Ureter (tissue), 1 donor: Measurements from ENCODE around the gene MRPS18A. TPM values are rescaled to one million over a fixed set of nuclear protein-coding genes. Genes with fewer than 3 reads are reported as not detected.

ENCODE experiments used
- DNase-seq: peaks from one replicate; pipeline ENCODE4 v3.0.0-alpha.2; 2020; ENCODE audit warnings: low spot score
- total RNA-seq: library from RNA; stranded (reverse); gene quantifications from one replicate; pipeline ENCODE4 v1.2.4, GENCODE V29; 2023
- donor health status: DM: yes; HTN: yes; CAD: no.

Gene MRPS18A
- total RNA-seq: 41.8 TPM

DNA sequence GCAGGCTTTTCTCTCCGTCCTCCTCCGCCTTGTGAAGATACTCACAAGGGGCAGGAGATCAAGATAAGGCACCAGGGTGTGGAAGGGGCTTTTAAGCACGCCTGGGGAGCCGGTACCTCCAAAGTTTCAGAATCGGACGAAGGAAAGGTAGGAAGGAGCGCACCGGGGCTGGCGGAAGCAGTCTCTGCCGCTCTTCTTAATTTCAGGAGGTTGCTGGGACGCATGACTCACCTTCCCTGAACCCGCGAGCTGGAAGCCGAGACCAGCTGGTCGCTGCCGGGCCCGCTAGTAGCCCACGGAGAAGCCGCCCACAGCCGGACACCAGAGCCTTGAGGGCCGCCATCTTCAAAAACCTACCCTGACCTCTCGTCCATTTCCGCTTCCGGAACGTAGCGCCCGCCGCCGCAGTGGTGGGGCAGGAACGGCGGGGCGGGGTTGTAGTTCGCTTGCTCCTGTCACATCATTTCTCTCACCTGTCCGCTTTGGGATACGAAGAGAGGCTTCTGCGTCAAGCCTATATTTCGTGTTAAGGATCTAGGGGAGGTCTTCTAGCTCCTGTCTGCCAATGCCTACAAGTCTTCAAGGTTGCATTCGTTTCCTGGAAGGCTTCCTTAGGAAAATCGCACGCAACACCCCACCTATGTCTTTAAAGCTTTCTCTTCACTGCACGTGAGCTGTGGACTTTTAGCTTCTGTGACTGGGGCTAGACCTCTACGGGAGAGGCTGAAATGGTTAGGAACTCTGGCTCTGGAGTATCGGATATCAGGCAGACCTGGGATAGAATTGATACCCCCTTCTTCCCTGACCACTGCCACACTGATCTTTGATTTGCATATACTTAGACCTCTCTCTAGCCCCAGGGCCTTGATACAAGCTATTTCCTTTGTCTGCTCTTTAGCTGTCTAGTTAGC lies at the start of gene MRPS18A:
Gene MRPS18A, minus strand, starts transcription at position 355 of the 911 bp plus-strand sequence. Its CDS starts 12 bp downstream, at position 343.
- peak; percentile 86 for DNase-seq

DNA sequence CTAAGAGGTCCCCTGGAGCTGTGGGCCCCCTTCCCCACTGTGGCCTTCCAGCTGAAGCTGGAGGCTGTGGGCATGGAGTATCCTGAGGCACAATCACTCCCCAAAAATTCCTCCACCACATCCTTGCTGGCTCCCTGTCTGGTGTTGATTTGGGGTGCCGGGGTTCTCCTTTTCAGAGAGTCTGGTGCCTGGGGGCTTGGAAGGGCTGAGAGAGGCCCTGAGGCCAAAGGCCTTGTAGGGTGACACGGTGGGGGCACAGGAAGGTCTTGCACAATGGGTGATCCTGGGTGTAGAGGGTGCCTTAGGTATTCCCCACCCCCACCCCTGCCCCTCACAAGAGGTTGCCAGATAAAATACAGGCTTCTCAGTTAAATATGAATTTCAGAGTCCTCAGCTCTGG lies 49.3 kb upstream of the MRPS18A start:
- DNase-seq: peak; percentile 31

DNA sequence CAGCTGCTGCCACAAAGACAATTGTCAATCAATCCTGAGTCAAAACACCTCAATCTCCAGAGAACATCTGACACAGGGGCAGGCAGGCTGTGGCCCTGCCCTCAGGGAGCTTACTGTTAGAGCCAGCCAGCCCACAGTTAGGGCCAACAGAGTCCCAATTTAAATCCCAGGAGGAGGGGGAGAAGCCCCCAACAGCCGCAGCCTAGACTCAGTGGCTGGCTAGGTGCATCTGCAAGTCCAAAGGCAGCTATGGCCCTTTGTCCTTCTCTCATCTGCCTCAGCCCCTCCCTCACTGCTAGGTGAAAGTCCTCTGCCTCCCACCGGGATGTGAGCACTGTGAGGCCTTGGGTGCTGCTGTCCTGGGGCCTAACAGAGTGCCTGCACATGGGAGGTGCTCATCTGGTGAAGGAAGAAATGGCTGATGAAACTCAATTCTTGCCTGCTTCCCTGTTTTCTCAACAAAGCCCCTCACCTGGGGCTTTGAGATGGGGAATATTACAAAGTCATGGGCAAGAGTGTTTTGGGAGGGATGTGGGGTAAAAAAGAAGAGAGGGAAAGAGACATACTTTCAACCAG lies 48.7 kb upstream of the MRPS18A start:
- DNase-seq: peak; percentile 27

GRCh38 chr6:43735642-43736199 lies 48.1 kb upstream of the MRPS18A start:
- peak; percentile 24 for DNase-seq

- DNase-seq: no peak
Measured at GRCh38 chr6:43734294-43734665, 46.7 kb upstream of the MRPS18A start.

DNA sequence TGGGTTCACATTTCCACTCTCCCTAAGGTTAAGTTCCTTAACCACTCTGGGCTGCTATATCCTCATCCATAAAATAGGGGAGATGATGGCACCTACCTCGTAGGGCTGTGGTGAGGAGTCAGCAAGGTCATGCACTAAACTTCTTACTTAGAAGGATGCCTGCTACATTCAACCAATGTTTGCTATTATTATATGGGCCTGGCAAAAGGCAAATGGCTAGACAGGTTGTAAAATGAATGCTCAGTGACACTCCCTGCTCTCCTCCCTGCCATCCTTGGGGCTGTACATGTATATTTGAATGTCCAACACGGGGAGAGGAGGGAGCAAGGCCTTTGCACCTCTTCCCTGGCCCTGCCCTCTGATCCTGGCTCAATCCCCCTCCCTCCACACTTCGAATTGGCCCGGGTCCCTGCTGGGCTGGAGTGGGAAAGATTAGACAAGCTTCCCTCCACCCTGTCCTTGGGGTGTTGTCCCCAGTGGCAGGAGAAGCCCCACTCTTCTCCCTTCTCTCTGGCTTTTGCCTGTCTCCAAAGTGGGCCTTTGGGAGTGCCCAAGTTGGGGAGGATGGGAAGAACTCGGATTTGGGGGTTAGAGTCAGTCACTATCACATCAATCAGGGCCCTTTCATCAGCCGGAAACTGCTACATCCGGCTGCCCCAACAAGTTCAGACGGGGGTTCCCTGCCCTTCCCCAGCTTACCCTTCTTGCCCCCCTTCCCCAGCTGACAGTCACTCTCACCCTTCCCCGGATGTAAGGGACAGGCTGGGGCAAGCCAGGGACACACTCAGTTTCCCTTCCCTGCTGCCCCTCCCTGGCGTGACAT lies 46.1 kb upstream of the MRPS18A start:
- DNase-seq: peak; percentile 83

DNA sequence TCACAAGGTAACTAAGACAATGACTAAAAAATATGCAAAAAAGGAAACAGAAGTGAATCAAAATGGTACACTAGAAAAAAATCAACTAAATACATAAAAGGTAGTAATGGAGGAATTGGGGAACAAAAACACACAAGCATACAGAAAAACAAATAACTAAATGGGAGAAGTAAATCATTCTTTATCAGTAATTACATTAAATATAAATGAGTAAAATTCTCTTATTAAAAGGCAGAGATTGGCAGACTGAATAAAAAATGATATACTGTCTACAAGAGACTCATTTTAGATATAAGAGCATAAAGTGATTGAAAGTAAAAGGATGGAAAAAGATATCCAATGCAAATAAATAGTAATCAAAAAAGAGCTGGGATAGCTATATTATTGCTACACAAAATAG lies 43.0 kb upstream of the MRPS18A start:
- no peak for DNase-seq

- DNase-seq: no peak
Measured at GRCh38 chr6:43729537-43729936, 41.9 kb upstream of the MRPS18A start.

DNA sequence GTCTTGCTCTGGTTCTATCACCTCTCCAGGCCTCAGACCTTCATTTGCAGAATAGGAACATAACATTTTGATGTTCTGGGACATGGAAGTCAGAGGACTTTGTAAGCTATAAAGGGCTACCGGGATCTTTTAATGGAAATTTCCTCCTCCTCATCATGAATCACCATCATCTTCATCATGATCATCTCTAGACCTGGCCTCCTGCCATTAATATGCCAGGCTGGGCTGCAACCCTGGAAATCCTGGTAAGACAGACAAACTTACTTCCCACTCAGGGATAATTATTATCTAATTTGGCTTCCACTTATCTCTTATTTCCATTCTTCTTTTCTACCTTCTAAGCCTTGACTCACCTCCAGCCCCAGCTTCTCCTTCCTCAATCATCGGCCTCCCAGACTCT lies 41.0 kb upstream of the MRPS18A start:
- DNase-seq: peak; percentile 23

DNA sequence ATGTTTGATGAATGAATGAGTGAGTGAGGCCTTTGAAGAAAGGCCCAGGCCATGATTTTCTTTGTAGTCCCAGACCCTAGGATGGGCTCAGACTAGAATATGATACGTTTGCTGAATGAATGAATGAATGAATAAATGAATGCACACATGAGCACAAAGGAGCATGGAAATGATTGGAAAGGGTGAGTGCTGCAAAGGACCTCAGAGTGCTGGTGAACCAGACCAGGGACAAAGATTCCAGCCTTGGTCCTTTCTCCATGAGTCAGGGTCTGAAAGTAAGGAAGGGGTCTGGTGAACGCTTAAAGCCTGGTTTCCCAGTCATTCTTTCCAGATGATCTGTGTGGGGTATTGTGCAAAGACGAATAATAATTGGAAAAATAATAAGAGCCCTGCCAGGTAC lies 40.0 kb upstream of the MRPS18A start:
- DNase-seq: no peak

DNA sequence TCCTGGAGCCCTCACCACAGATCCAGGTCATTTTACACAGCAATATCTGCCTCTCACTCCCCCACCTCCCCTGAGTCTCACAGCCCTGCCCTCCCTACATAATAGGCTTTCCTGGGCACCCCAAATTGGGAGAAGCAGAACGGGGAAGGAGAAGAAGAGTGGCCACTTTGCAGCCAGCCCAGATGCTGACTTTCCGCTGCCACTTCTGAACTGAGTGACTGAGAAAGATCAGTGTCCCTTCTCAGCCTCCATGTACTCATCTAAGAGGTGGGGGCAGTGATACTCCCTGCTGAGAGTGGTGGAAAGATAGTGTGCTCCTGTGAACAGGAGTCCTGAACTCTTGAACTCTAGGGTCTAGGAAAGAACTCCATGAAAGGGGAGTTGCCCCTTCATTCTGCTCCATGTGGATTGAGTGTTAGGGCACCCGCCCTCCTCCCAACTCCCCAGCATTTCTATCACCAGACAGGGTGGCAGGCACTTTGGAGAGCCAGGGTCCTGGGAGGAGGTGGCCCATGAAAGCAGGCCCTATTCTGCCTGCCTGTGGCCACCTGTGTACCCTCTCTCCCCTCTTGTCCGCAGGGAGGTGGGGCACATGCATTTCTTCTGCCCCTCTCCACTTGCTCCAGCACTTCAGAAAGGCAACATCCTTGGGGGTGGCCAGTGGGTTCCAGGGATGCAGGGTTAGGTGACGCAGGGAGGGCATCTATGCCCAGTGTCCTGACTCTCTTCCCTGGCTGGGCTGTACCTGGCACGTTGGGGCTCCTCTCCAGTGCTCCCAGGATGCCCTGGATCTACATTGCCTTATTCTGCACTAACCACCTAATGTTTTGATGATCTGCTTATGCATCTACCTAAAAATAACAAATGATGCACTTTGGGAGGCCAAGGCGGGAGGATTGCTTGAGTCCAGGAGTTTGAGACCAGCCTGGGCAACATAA lies 38.3 kb upstream of the MRPS18A start:
- no peak for DNase-seq

DNA sequence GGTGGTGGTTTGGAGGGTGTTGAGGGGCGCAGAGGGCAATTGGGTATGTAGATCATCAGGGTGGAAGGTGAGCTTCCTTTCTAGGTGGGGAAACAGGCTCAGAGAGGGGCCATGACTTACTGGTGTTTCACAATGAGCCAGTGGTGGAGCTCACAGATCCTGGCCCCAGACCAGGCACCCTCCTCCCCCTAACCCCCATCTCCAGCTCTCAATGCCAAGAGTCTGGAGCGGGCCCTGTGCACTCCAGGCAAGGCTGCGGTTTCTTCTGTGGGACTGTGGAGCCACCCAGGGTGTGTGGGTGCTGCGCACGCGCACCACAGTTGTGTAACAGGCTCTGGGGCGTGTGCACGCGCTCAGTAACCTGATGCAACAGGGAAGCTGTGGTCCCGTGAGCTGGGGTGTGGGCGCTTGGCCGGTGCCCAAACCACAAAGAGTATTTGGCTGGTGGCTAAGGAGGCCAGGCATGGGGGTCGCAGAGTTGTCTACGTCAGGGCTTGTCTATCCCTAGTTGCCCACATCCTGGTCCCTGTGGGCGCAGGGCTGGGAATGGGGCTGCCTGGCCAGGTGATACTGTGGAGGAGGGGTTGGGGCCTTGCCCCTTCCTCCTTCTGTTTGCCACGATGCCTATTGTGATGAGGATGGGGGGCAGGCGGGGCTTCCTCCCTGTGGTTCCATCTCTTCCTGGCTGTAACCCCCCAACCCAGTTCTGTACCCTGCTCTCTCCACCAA lies 37.5 kb upstream of the MRPS18A start:
- peak; percentile 94 for DNase-seq

DNA sequence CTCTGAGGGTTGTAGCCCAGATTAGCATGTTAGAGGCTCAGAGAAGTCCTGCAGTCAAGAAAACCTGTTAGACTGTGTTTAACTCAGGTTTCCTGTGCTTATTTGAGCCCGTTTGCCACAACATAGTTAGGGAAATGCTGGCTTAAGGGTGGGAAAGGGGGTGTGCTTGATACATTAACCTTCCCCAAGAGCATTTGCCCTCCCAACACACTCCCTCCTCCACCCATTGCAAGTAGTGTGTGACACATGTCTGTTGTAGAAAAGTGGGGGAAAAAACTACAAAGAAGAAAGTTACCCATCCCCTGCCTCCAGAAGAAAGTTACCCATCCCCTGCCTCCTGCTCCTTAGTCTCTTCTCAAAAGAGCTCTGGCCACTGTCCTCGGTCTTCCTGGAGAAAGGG lies 36.8 kb upstream of the MRPS18A start:
- no peak for DNase-seq

DNA sequence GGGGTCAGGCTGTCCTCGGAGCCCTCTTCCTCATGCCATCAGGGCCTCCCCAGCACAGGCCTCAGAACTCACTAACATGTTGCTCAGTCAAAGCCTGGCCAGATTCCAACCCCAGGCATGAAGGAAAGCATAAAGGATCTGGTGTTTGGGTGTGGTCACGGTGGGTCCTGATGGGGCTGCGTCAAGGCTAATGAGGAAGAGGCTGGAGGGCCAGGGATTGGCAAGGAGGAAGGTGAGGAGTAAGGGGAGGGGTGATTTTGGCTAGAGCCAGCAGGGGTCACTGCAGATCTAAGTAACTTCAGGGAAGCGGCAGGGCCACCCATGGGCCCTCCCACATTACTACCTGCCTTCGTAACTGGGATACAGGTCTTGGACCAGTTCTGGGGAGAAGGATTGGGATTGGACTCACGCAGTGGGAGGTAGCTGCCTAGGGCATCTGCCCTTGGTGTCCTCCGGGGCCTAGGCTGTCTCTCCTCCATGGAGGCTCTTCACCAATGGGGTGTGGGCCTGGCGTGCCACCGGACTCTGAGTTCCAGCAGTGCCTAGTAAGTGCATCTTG lies 36.2 kb upstream of the MRPS18A start:
- DNase-seq: peak; percentile 85

GRCh38 chr6:43722920-43723545 lies 35.4 kb upstream of the MRPS18A start:
- no peak for DNase-seq

GRCh38 chr6:43720999-43721398 lies 33.4 kb upstream of the MRPS18A start:
- no peak for DNase-seq

- DNase-seq: no peak
Measured at GRCh38 chr6:43719511-43719910, 31.9 kb upstream of the MRPS18A start.

GRCh38 chr6:43718387-43719105 lies 31.0 kb upstream of the MRPS18A start:
- no peak for DNase-seq

DNA sequence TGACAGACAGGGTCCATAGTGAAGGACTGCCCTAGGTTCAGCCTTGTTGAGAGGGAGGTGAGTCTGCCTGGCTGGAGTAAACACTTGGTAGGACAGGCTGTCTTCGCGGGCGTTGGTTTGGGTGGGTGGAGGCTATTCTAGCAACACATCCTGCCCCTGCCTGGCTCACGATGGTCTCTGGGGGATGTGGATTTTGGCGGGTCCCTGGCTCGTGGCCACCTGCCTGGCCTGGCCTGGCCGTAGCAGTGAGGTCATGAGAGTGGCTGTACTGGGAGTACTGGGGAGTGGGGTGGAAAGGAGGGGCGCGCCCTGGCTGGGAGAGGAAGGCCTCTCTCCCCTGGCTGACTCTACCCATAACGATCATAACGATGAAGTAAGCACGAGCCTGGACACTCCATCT lies 30.2 kb upstream of the MRPS18A start:
- DNase-seq: no peak
